ENCODE results near the gene TDRD7.

The TDRD7 gene

DNA sequence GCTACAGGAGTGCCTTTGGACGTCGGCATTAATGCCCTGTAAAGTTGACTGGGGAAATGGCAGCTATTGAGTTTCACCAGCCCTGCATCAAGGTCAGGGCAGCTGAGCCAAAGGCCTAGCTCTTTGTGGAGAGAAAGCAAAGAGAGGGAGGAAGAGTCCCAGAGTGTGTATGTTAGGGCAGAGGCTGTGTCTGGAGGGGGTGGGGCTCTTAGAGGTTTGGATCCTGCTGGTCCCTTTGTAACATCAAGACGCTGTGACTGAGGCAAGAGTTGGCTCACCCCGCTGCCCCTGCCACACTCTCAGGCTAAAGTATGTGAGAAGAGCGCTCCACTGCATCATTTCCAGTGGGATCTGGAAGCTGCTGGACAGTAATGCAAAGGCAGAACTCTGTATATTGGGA, 123.9 kb downstream of the TDRD7 start:
- peak in 1 of 2 donors; percentile 59 for DNase-seq
- Histone ChIP-seq H3K27me3 (no peaks in the 10 kb centered on the region), H3K4me3 (no peak overlapping the region), H3K27ac (peak overlapping the region; percentile 8 to 57), H3K4me1 (peaks cover 0 to 74% (median 29%) of the 10 kb centered on the region in 4 donors), H3K9me3 (no peaks in the 10 kb centered on the region), H3K36me3 (peaks cover 12 to 31% (median 20%) of the 10 kb centered on the region in 3 donors)
- TF ChIP-seq, protein P1, sequence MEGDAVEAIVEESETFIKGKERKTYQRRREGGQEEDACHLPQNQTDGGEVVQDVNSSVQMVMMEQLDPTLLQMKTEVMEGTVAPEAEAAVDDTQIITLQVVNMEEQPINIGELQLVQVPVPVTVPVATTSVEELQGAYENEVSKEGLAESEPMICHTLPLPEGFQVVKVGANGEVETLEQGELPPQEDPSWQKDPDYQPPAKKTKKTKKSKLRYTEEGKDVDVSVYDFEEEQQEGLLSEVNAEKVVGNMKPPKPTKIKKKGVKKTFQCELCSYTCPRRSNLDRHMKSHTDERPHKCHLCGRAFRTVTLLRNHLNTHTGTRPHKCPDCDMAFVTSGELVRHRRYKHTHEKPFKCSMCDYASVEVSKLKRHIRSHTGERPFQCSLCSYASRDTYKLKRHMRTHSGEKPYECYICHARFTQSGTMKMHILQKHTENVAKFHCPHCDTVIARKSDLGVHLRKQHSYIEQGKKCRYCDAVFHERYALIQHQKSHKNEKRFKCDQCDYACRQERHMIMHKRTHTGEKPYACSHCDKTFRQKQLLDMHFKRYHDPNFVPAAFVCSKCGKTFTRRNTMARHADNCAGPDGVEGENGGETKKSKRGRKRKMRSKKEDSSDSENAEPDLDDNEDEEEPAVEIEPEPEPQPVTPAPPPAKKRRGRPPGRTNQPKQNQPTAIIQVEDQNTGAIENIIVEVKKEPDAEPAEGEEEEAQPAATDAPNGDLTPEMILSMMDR (IDR thresholded peaks at IDR 0.05) = no peak
- intact Hi-C loops (cut with DNase I; ENCODE audit: low total_unique reads) = no loop called here

DNA sequence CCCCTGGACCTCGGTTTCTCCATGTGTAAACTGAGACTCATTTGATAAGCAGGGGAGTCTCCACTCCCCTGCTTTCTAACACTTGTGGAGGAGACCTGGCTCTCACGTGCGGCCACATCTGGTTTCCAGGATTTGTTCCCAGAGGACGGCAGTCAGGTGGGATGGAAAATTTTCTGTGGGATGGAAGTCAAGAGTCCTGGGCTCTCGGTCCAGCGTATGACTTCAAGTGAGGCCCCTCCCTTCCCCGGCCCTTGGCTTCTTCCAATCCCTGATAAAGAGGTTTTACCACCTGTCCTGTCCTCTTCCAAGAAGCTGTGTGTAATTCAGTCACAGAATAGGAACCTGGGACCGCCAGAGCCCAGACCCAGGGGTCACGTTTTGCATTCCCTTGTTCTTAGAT, 124.6 kb downstream of the TDRD7 start:
- H3K4me3 ChIP-seq = no peak overlapping the region

DNA sequence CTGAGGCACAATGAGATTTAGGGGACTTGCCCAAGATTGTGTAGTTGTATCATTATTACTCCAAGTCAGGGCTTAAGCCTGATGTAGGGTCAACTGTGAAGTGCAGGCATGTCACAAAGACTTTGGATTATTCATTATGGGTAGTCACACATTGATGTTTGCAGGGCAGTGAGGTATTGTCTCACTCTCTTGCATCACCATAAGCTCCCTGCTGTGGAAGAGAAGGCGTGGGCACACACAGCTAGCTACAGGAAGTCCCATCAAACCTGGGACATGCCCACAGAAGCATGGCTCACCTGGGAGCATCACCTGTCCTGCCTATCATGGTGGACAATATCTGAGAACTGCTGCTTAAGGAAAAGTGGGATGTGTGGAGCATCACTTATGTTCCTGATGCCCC, 131.7 kb downstream of the TDRD7 start:
- Histone ChIP-seq H3K27me3 (no peaks in the 10 kb centered on the region), H3K36me3 (peaks cover 14 to 29% (median 23%) of the 10 kb centered on the region in 3 donors), H3K9me3 (no peaks in the 10 kb centered on the region), H3K27ac (no peak overlapping the region), H3K4me1 (peaks cover 0 to 59% (median 6%) of the 10 kb centered on the region in 4 donors), H3K4me3 (no peak overlapping the region)
- TF ChIP-seq, protein P1 (IDR thresholded peaks at IDR 0.05) = no peak
- intact Hi-C loops (cut with DNase I; ENCODE audit: low total_unique reads) = no loop called here
- no peak for DNase-seq

More for the DNA sequence above, 124.6 kb downstream of the TDRD7 start:
- peak in 1 of 2 donors; percentile 66 for DNase-seq
- Histone ChIP-seq H3K36me3 (peaks cover 12 to 31% (median 20%) of the 10 kb centered on the region in 3 donors), H3K27ac (peak overlapping the region; percentile 8 to 57), H3K27me3 (no peaks in the 10 kb centered on the region), H3K9me3 (no peaks in the 10 kb centered on the region), H3K4me1 (peaks cover 0 to 73% (median 28%) of the 10 kb centered on the region in 4 donors)
- TF ChIP-seq, protein P1 (IDR thresholded peaks at IDR 0.05) = no peak
- intact Hi-C loops (cut with DNase I; ENCODE audit: low total_unique reads) = no loop called here

DNA sequence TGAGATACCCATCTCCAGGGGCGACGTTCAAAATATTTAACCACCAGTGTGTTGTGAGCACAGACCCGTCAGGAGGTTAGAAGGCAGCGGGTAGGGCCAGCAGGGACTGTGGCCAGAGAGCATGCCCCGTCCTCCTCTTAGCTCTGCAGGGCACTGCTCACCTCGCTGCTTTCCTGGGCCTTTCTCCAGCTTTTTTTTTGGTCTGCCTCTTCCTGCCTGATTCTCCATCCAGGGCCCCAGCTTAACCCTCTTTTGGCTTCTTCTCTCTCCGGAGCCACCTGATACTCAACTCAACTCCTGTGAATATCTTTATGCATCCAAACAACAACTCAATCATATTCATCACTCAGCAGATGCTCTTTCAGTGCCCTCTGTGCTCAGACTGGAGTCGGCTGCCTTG, 133.6 kb downstream of the TDRD7 start:
- intact Hi-C loops (cut with DNase I; ENCODE audit: low total_unique reads) = no loop called here
- DNase-seq = no peak
- Histone ChIP-seq H3K4me3 (no peak overlapping the region), H3K4me1 (peaks cover 0 to 59% (median 6%) of the 10 kb centered on the region in 4 donors), H3K36me3 (peaks cover 24 to 40% (median 31%) of the 10 kb centered on the region in 3 donors), H3K27ac (peak overlapping the region in 1 of 2 donors; percentile 28), H3K27me3 (no peaks in the 10 kb centered on the region), H3K9me3 (no peaks in the 10 kb centered on the region)
- TF ChIP-seq, protein P1 (IDR thresholded peaks at IDR 0.05) = no peak
